Measurements from ENCODE around the gene CLDN15. TPM values are rescaled to one million over a fixed set of nuclear protein-coding genes. Genes with fewer than 3 reads are reported as not detected.

Gene CLDN15
- total and polyA plus RNA-seq, 2 donors (not counting 1 experiment from before 2014, with no cell fraction given), result 1.6 to 3.1 TPM

GRCh38 chr7:101239951-101240220 is 2.3 kb upstream of the CLDN15 start:
- Histone ChIP-seq H3K4me3 (replicated peaks in 1 of 4; ENCODE audit: control extremely low read depth in 1 of 4, insufficient read depth in 1 of 4, low read depth in 3 of 4, low read length in 4 of 4) (no peak overlapping the region), H3K27ac (ENCODE audit: insufficient read depth, low read length) (no peak overlapping the region), H3K4me1 (ENCODE audit: control insufficient read depth, extremely low read depth, insufficient read depth, low read length) (peaks cover 14% of the 10 kb centered on the region), H3K79me2 (ENCODE audit: control insufficient read depth, insufficient read depth, low read length) (peaks cover 16% of the 10 kb centered on the region), H3K9me3 (ENCODE audit: control insufficient read depth, insufficient read depth, low read depth, low read length) (no peaks in the 10 kb centered on the region), H2AFZ (ENCODE audit: low read length) (no peak overlapping the region), H3K4me2 (ENCODE audit: extremely low read depth, insufficient read depth, low read length) (no peak overlapping the region), H3K36me3 (ENCODE audit: control insufficient read depth, insufficient read depth, low read length) (peaks cover 17% of the 10 kb centered on the region), H3K27me3 (ENCODE audit: control insufficient read depth, insufficient read depth, low read length) (no peaks in the 10 kb centered on the region), H3K9ac (ENCODE audit: insufficient read depth, low read length) (no peak overlapping the region), H4K20me1 (ENCODE audit: control insufficient read depth, extremely low read depth, insufficient read depth, low read length) (no peaks in the 10 kb centered on the region)
- no peak for TF ChIP-seq EZH2 (IDR thresholded peaks at IDR 0.05; ENCODE audit: low read length, missing control alignments)
- TF ChIP-seq CTCF (conservative IDR thresholded peaks at IDR 0.05 in 1 of 2, IDR thresholded peaks at IDR 0.05 in 1 of 2; ENCODE audit: low read depth in 1 of 2, low read length in 2 of 2), result no peak
- DNase-seq (ENCODE audit: low read depth in 2 of 2), result no peak

GRCh38 chr7:101239191-101239950 is 1.8 kb upstream of the CLDN15 start:
- no peaks in the 10 kb centered on the region for H3K27me3 ChIP-seq (ENCODE audit: control insufficient read depth, insufficient read depth, low read length)
- no peak overlapping the region for H3K4me3 ChIP-seq (replicated peaks in 1 of 4; ENCODE audit: control extremely low read depth in 1 of 4, insufficient read depth in 1 of 4, low read depth in 3 of 4, low read length in 4 of 4)
- no peak overlapping the region for H3K27ac ChIP-seq (ENCODE audit: insufficient read depth, low read length)
- H3K9me3 ChIP-seq (ENCODE audit: control insufficient read depth, insufficient read depth, low read depth, low read length), result no peaks in the 10 kb centered on the region
- no peaks in the 10 kb centered on the region for H4K20me1 ChIP-seq (ENCODE audit: control insufficient read depth, extremely low read depth, insufficient read depth, low read length)
- peaks cover 14% of the 10 kb centered on the region for H3K4me1 ChIP-seq (ENCODE audit: control insufficient read depth, extremely low read depth, insufficient read depth, low read length)
- no peak overlapping the region for H2AFZ ChIP-seq (ENCODE audit: low read length)
- no peak overlapping the region for H3K9ac ChIP-seq (ENCODE audit: insufficient read depth, low read length)
- DNase-seq (ENCODE audit: low read depth in 2 of 2), result no peak
- H3K4me2 ChIP-seq (ENCODE audit: extremely low read depth, insufficient read depth, low read length), result no peak overlapping the region
- TF ChIP-seq CTCF (conservative IDR thresholded peaks at IDR 0.05 in 1 of 2, IDR thresholded peaks at IDR 0.05 in 1 of 2; ENCODE audit: low read depth in 1 of 2, low read length in 2 of 2) (no peak), EZH2 (IDR thresholded peaks at IDR 0.05; ENCODE audit: low read length, missing control alignments) (no peak)
- peaks cover 18% of the 10 kb centered on the region for H3K36me3 ChIP-seq (ENCODE audit: control insufficient read depth, insufficient read depth, low read length)
- peaks cover 16% of the 10 kb centered on the region for H3K79me2 ChIP-seq (ENCODE audit: control insufficient read depth, insufficient read depth, low read length)

DNA sequence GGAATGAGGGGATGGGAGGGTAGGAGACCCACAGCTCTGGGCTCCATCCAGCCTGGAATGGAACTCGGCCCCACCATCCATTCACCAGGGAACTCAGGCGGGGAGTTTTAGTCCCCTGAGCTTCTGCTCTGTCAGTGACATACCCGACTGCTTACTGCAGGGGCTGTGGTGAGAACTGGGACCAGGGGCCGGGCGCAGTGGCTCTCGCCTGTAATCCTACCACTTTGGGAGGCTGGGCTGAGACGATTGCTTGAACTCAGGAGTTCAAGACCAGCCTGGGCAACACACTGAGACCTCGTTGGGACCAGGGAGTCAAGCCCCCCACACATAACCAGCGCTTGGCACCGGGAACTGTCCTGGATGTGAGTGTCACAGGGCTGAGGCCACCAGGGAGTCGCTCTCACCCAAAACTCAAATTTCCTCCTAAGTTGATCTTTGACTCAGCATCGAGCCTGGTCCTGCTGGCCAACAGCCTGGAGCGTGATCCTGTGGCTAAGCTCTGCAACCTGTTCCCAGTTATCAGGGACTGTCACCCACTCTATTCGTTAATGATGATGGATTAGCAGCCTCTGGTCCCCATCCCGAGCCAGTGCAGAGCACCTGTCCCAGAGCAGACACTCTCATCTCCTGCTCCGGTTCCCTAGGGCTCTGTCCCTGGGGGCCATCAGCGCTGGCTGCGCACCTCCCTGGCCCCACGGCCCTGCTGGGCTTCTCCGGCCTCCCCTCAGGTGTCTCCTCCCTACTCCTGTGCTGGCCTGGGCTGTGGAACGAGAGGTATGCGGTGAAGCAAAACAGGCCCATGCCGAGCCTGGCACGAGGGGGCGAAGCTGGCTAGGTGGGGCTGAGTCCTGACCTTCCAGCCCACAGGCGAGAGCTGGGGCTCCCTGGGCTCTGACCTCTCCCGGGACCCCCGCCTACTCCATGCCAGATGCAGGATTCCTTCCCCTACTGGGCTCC is 902 bp upstream of the CLDN15 start:
- no peak overlapping the region for H2AFZ ChIP-seq (ENCODE audit: low read length)

More for the DNA sequence above, 902 bp upstream of the CLDN15 start:
- Histone ChIP-seq H3K36me3 (ENCODE audit: control insufficient read depth, insufficient read depth, low read length) (peaks cover 18% of the 10 kb centered on the region), H3K9me3 (ENCODE audit: control insufficient read depth, insufficient read depth, low read depth, low read length) (no peaks in the 10 kb centered on the region), H3K4me1 (ENCODE audit: control insufficient read depth, extremely low read depth, insufficient read depth, low read length) (peaks cover 11% of the 10 kb centered on the region), H3K9ac (ENCODE audit: insufficient read depth, low read length) (no peak overlapping the region), H3K4me3 (replicated peaks in 1 of 4; ENCODE audit: control extremely low read depth in 1 of 4, insufficient read depth in 1 of 4, low read depth in 3 of 4, low read length in 4 of 4) (no peak overlapping the region), H3K4me2 (ENCODE audit: extremely low read depth, insufficient read depth, low read length) (no peak overlapping the region), H3K79me2 (ENCODE audit: control insufficient read depth, insufficient read depth, low read length) (peaks cover 11% of the 10 kb centered on the region), H3K27ac (ENCODE audit: insufficient read depth, low read length) (peak overlapping the region; percentile 43), H4K20me1 (ENCODE audit: control insufficient read depth, extremely low read depth, insufficient read depth, low read length) (no peaks in the 10 kb centered on the region), H3K27me3 (ENCODE audit: control insufficient read depth, insufficient read depth, low read length) (no peaks in the 10 kb centered on the region)
- no peak for TF ChIP-seq EZH2 (IDR thresholded peaks at IDR 0.05; ENCODE audit: low read length, missing control alignments)
- no peak for TF ChIP-seq CTCF (conservative IDR thresholded peaks at IDR 0.05 in 1 of 2, IDR thresholded peaks at IDR 0.05 in 1 of 2; ENCODE audit: low read depth in 1 of 2, low read length in 2 of 2)
- DNase-seq (ENCODE audit: low read depth in 2 of 2), result no peak

Measured in fibroblast of lung (primary cell).